HepG2 (cell line): ENCODE results near the gene SLC35F3.

Source experiments
- KDM1A ChIP-seq: IDR thresholded peaks from 2 replicates; pipeline ENCODE4 v1.6.1; 2016; ENCODE audit warnings: missing compliant biosample characterization
- MBNL3 ChIP-seq: fragments of 250-450 bp; sonication (Bioruptor Pico); conservative IDR thresholded peaks from 2 replicates; pipeline ENCODE4 v1.8.0; 2022; ENCODE audit warnings: mild to moderate bottlenecking, inconsistent platforms
- ZNF589 ChIP-seq: sonication (generic); formaldehyde crosslinking; conservative IDR thresholded peaks from 2 replicates; pipeline ENCODE4 v1.8.0; 2022; ENCODE audit warnings: mild to moderate bottlenecking, moderate library complexity, missing genetic modification reagents
- TF ChIP-seq, protein P1 (sequence below): sonication (generic); formaldehyde crosslinking; IDR thresholded peaks from 2 replicates; pipeline ENCODE4 v1.9.0; 2021; ENCODE audit warnings: missing genetic modification reagents, mild to moderate bottlenecking, borderline replicate concordance

DNA sequence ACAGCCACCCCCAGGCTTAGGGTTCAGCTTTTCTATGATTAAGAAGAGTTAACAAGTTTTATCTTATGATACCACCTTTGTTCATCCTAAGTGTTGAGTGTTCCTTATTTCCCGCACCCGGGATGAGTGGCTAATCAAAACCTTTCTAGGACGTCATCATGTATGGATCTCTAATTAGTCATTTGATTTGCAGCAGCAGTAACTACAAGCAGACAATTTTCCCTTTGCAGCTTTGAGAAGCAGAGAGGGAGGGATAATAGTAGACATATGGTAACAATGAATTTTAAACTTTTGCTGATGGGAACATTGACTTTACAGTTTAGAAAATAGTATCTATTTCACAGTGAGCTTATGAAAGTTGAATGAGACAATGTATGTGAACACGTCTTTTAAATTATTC lies 30.8 kb upstream of the SLC35F3 start:
- no peak for TF ChIP-seq ZNF589 (CRISPR knock-in tag)
- TF ChIP-seq, protein P1, sequence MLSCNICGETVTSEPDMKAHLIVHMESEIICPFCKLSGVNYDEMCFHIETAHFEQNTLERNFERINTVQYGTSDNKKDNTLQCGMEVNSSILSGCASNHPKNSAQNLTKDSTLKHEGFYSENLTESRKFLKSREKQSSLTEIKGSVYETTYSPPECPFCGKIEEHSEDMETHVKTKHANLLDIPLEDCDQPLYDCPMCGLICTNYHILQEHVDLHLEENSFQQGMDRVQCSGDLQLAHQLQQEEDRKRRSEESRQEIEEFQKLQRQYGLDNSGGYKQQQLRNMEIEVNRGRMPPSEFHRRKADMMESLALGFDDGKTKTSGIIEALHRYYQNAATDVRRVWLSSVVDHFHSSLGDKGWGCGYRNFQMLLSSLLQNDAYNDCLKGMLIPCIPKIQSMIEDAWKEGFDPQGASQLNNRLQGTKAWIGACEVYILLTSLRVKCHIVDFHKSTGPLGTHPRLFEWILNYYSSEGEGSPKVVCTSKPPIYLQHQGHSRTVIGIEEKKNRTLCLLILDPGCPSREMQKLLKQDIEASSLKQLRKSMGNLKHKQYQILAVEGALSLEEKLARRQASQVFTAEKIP (CRISPR knock-in tag): no peak
- no peak for TF ChIP-seq MBNL3 (CRISPR knock-in tag)
- no peak for TF ChIP-seq KDM1A
